Neutrophil (primary cell): Measurements from ENCODE around the gene TMEM106C.

Experiments
- H3K27ac ChIP-seq: fragments of 200-600 bp; sonication (generic); 2 replicates; pipeline ENCODE4 v1.5.1; 2016; ENCODE audit warnings: mild to moderate bottlenecking, moderate library complexity
- H3K27me3 ChIP-seq: fragments of 200-600 bp; sonication (generic); 2 replicates; pipeline ENCODE4 v1.6.0; 2016; ENCODE audit warnings: mild to moderate bottlenecking
- H3K36me3 ChIP-seq: fragments of 200-600 bp; sonication (generic); 2 replicates; pipeline ENCODE4 v1.5.1; 2017
- H3K4me1 ChIP-seq, 2 experiments: fragments of 200-600 bp in 1 of 2; sonication (generic) in 1 of 2; 1 replicate in 1 of 2; 2 replicates in 1 of 2; pipeline versions ENCODE4 v1.5.1 to v1.6.1; 2013 to 2016; ENCODE audit warnings: low read depth in 1 of 2, low read length in 1 of 2, mild to moderate bottlenecking in 1 of 2, moderate library complexity in 1 of 2; ENCODE audit not compliant: control insufficient read depth in 1 of 2, insufficient read depth in 1 of 2
- H3K4me3 ChIP-seq, 2 experiments: fragments of 200-600 bp in 1 of 2; sonication (generic) in 1 of 2; 1 replicate in 1 of 2; 2 replicates in 1 of 2; pipeline ENCODE4 v1.5.1; 2013 to 2016; ENCODE audit warnings: low read depth in 1 of 2, low read length in 1 of 2, mild to moderate bottlenecking in 1 of 2, moderate library complexity in 1 of 2
- H3K9me3 ChIP-seq: fragments of 200-600 bp; sonication (generic); 2 replicates; pipeline ENCODE4 v1.5.1; 2016
- CTCF ChIP-seq: fragments of 200-600 bp; sonication (generic); IDR thresholded peaks from 2 replicates; pipeline ENCODE4 v1.5.1; 2016; ENCODE audit warnings: antibody characterized with exemption

TMEM106C gene

DNA sequence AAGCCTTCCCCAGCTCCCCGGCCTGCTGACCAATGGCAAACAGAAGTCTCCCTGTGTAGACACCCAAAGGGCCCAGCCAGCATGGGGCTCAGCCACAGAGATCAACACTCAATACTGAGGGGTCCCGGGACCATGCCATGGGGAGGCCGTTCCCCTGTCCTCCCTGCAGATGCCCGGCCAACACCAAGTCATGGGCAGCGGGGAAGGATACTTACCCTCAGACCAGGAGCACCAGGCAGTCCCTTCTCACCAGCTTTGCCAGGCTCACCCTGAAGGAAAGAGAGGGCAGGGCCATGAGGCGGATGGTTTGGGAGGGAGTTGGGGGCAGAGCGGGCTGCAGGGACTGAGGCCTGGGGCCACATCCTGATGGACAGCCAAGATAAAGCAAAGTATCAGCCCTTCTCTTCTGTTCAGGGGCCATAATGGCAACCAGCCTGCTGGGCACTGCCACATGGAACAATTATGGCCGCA is 21.0 kb downstream of the TMEM106C start:
- TF ChIP-seq CTCF = no peak
- no peaks in the 10 kb centered on the region for H3K4me1 ChIP-seq
- no peaks in the 10 kb centered on the region for H3K36me3 ChIP-seq
- no peak overlapping the region for H3K4me3 ChIP-seq
- no peak overlapping the region for H3K27ac ChIP-seq
- H3K27me3 ChIP-seq = peaks cover 7% of the 10 kb centered on the region
- no peaks in the 10 kb centered on the region for H3K9me3 ChIP-seq

- no peak overlapping the region for H3K27ac ChIP-seq
- no peaks in the 10 kb centered on the region for H3K9me3 ChIP-seq
- H3K36me3 ChIP-seq = no peaks in the 10 kb centered on the region
- TF ChIP-seq CTCF = no peak
- H3K4me1 ChIP-seq = peaks cover 0 to 4% of the 10 kb centered on the region in 2 experiments
- peaks cover 12% of the 10 kb centered on the region for H3K27me3 ChIP-seq
- no peak overlapping the region for H3K4me3 ChIP-seq
These were observed 22.3 kb downstream of the TMEM106C start for GRCh38 chr12:47985596-47986290.

- H3K4me1 ChIP-seq = peaks cover 0 to 4% of the 10 kb centered on the region in 2 experiments
- no peaks in the 10 kb centered on the region for H3K9me3 ChIP-seq
- no peak overlapping the region for H3K27ac ChIP-seq
- peaks cover 12% of the 10 kb centered on the region for H3K27me3 ChIP-seq
- H3K36me3 ChIP-seq = no peaks in the 10 kb centered on the region
- no peak for TF ChIP-seq CTCF
- H3K4me3 ChIP-seq = no peak overlapping the region
These were observed 22.9 kb downstream of the TMEM106C start for GRCh38 chr12:47986291-47986660.

DNA sequence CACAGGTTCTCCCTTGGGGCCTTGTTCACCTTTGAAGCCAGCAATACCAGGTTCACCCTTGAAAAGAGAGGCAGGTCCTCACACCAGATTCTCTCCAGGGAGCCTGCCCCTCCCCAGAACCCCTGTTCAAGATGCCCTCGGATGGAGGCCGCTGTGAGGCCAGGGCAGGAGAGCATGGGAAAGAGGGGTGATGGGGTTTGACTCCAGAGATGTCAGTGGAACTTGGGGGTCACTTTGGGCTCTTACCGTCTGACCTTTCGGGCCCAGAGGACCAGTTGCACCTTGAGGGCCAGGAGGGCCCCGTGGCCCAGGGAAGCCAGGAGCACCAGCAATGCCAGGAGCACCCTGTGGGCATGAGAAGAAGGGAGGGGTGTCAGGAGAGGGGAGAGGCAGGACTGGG is 23.4 kb downstream of the TMEM106C start:
- Histone ChIP-seq H3K27ac (no peak overlapping the region), H3K36me3 (no peaks in the 10 kb centered on the region), H3K4me3 (no peak overlapping the region), H3K4me1 (peaks cover 0 to 4% of the 10 kb centered on the region in 2 experiments), H3K27me3 (peaks cover 18% of the 10 kb centered on the region), H3K9me3 (no peaks in the 10 kb centered on the region)
- TF ChIP-seq CTCF = no peak

GRCh38 chr12:47987411-47988072 is 24.1 kb downstream of the TMEM106C start:
- peaks cover 25% of the 10 kb centered on the region for H3K27me3 ChIP-seq

More at GRCh38 chr12:47987411-47988072, 24.1 kb downstream of the TMEM106C start:
- H3K4me3 ChIP-seq = no peak overlapping the region
- no peaks in the 10 kb centered on the region for H3K36me3 ChIP-seq
- H3K27ac ChIP-seq = no peak overlapping the region
- no peak for TF ChIP-seq CTCF
- no peaks in the 10 kb centered on the region for H3K9me3 ChIP-seq
- peaks cover 0 to 4% of the 10 kb centered on the region in 2 experiments for H3K4me1 ChIP-seq
